ENCODE data around the gene HECW1.

DNA sequence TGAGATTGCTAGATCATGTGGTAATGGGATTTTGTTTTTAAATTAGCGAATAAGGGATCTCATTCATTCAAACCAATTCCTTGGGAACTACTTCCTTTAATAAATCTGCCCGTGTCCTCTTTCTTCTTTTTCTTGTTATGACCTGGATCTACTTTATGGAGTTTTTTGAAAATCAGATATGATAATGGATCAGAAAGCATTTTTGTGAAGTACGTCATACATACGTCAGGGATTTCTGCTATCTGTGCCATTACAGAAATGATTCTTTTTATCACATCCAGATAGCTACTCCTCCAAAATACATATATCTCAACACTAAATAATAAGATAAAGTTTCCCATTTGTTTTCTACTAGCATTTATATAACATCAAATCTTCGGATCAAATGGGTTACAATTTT lies 430.3 kb downstream of the HECW1 start:
- TF ChIP-seq, protein P1, sequence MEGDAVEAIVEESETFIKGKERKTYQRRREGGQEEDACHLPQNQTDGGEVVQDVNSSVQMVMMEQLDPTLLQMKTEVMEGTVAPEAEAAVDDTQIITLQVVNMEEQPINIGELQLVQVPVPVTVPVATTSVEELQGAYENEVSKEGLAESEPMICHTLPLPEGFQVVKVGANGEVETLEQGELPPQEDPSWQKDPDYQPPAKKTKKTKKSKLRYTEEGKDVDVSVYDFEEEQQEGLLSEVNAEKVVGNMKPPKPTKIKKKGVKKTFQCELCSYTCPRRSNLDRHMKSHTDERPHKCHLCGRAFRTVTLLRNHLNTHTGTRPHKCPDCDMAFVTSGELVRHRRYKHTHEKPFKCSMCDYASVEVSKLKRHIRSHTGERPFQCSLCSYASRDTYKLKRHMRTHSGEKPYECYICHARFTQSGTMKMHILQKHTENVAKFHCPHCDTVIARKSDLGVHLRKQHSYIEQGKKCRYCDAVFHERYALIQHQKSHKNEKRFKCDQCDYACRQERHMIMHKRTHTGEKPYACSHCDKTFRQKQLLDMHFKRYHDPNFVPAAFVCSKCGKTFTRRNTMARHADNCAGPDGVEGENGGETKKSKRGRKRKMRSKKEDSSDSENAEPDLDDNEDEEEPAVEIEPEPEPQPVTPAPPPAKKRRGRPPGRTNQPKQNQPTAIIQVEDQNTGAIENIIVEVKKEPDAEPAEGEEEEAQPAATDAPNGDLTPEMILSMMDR (conservative IDR thresholded peaks at IDR 0.05) = no peak
- no peak for TF ChIP-seq EZH2 (IDR thresholded peaks at IDR 0.05; ENCODE audit: low read depth)

Data from PC-9 (cell line).